H1 (cell line): ENCODE data around the gene TTC31. TPM values are rescaled to one million over a fixed set of nuclear protein-coding genes. Genes with fewer than 3 reads are reported as not detected.
A peak's percentile ranks its signal among the peaks of the same experiment; 100 is the strongest.

Experiments used
- CTCF ChIA-PET: fragments of 300-600 bp; sonication (Branson Sonifier 250); formaldehyde crosslinking; loops from one replicate; lab custom pipeline; 2021; ENCODE audit not compliant: partially characterized antibody; lab: Charles Lee
- POLR2A ChIA-PET: fragments of 300-600 bp; sonication (Branson Sonifier 250); formaldehyde crosslinking; loops from one replicate; lab custom pipeline; 2021; ENCODE audit warnings: inconsistent platforms; ENCODE audit not compliant: partially characterized antibody; lab: Charles Lee
- DNase-seq, 2 experiments: peaks; one replicate each; pipeline versions ENCODE4 v3.0.0 to v3.0.0-alpha.2; 2010 to 2022; ENCODE audit warnings: low spot score in 2 of 2, low read depth in 1 of 2, mixed read lengths in 1 of 2
- FAIRE-seq: peaks from 2 replicates; lab custom pipeline; 2011; peaks lifted over from hg19 to GRCh38; lab: Jason Lieb, UNC
- H2AFZ ChIP-seq: 2 replicates; pipeline ENCODE4 v1.8.1; 2012; ENCODE audit warnings: low read length, inconsistent platforms
- H2AK5ac ChIP-seq: 2 replicates; pipeline ENCODE4 v1.6.1; 2013; ENCODE audit warnings: low read depth, low read length
- H2BK120ac ChIP-seq: replicated peaks from 2 replicates; pipeline ENCODE3; 2013; ENCODE audit warnings: low read depth, low read length, inconsistent platforms
- H2BK12ac ChIP-seq: 2 replicates; pipeline ENCODE4 v1.6.1; 2013; ENCODE audit warnings: low read depth, low read length
- H2BK15ac ChIP-seq: 2 replicates; pipeline ENCODE4 v1.6.1; 2013; ENCODE audit warnings: low read length
- H2BK20ac ChIP-seq: 2 replicates; pipeline ENCODE4 v1.6.1; 2013; ENCODE audit warnings: low read length
- H2BK5ac ChIP-seq: 2 replicates; pipeline ENCODE4 v1.6.1; 2013; ENCODE audit warnings: low read depth, low read length
- H3K14ac ChIP-seq: 2 replicates; pipeline ENCODE4 v1.6.1; 2013; ENCODE audit warnings: inconsistent platforms; ENCODE audit not compliant: insufficient read length
- H3K18ac ChIP-seq: 2 replicates; pipeline ENCODE4 v1.6.1; 2013; ENCODE audit warnings: low read length; ENCODE audit errors: extremely low read depth
- H3K23ac ChIP-seq: 2 replicates; pipeline ENCODE4 v1.6.1; 2013; ENCODE audit warnings: inconsistent platforms; ENCODE audit not compliant: insufficient read length
- H3K23me2 ChIP-seq: 2 replicates; pipeline ENCODE4 v1.6.1; 2013; ENCODE audit warnings: low read depth, low read length
- H3K27ac ChIP-seq: 2 replicates; pipeline ENCODE4 v1.6.1; 2011; ENCODE audit warnings: low read depth, low read length, inconsistent platforms
- H3K27me3 ChIP-seq, 4 experiments: replicated peaks in 1 of 4; 1 replicate in 1 of 4; 2 replicates in 3 of 4; pipeline versions ENCODE4 v1.6.1 to v1.8.1; 2011 to 2013; ENCODE audit warnings: low read length in 3 of 4, mild to moderate bottlenecking in 3 of 4, inconsistent platforms in 2 of 4, mixed read lengths in 2 of 4, moderate library complexity in 1 of 4; ENCODE audit not compliant: control insufficient read depth in 3 of 4, insufficient read depth in 3 of 4; ENCODE audit errors: extremely low read depth in 1 of 4
- H3K36me3 ChIP-seq, 4 experiments: 2 replicates each; pipeline versions ENCODE4 v1.6.1 to v1.8.1; 2011 to 2013; ENCODE audit warnings: mild to moderate bottlenecking in 4 of 4, low read length in 3 of 4, moderate library complexity in 2 of 4, control low read depth in 1 of 4, inconsistent platforms in 1 of 4; ENCODE audit not compliant: insufficient read depth in 4 of 4, control insufficient read depth in 2 of 4
- H3K4ac ChIP-seq: replicated peaks from 2 replicates; pipeline ENCODE3; 2013; ENCODE audit warnings: low read length, low read depth, mixed read lengths, inconsistent platforms; ENCODE audit not compliant: insufficient read length
- H3K4me1 ChIP-seq, 4 experiments: replicated peaks in 1 of 4; 1 replicate in 1 of 4; 2 replicates in 3 of 4; pipeline versions ENCODE4 v1.6.1 to v1.8.1; 2011 to 2013; ENCODE audit warnings: low read length in 3 of 4, inconsistent platforms in 2 of 4, mixed read lengths in 1 of 4; ENCODE audit not compliant: insufficient read depth in 4 of 4, control insufficient read depth in 3 of 4
- H3K4me2 ChIP-seq, 2 experiments: 2 replicates each; pipeline versions ENCODE4 v1.6.1 to v1.8.1; 2011 to 2013; ENCODE audit warnings: low read depth in 2 of 2, low read length in 2 of 2, control low read depth in 1 of 2, inconsistent platforms in 1 of 2, mild to moderate bottlenecking in 1 of 2; ENCODE audit not compliant: insufficient read depth in 1 of 2
- H3K4me3 ChIP-seq, 4 experiments: fragments of 200-600, 300-600 bp in 1 of 4; sonication (generic), shearing (Covaris generic), sonication (Bioruptor Twin) in 1 of 4; 2 replicates each; pipeline versions ENCODE4 v1.5.1 to v1.8.1; 2011 to 2016; ENCODE audit warnings: low read length in 4 of 4, low read depth in 3 of 4, control low read depth in 2 of 4, inconsistent platforms in 2 of 4, mild to moderate bottlenecking in 2 of 4, mixed read lengths in 1 of 4, moderate library complexity in 1 of 4; ENCODE audit not compliant: insufficient read depth in 2 of 4; ENCODE audit errors: extremely low read depth in 1 of 4
- H3K56ac ChIP-seq: replicated peaks from 2 replicates; pipeline ENCODE3; 2013; ENCODE audit warnings: low read depth, mild to moderate bottlenecking, mixed read lengths, low read length, inconsistent platforms; ENCODE audit not compliant: insufficient read length
- H3K79me1 ChIP-seq: 2 replicates; pipeline ENCODE4 v1.6.1; 2013; ENCODE audit warnings: low read depth, low read length, control low read depth
- H3K79me2 ChIP-seq, 2 experiments: 2 replicates each; pipeline versions ENCODE4 v1.6.1 to v1.8.1; 2012 to 2013; ENCODE audit warnings: low read length in 2 of 2, mild to moderate bottlenecking in 2 of 2, inconsistent platforms in 1 of 2; ENCODE audit not compliant: insufficient read depth in 2 of 2, control insufficient read depth in 1 of 2
- H3K9ac ChIP-seq, 4 experiments: replicated peaks in 1 of 4; 1 replicate in 1 of 4; 2 replicates in 3 of 4; pipeline versions ENCODE4 v1.6.1 to v1.8.1; 2011 to 2013; ENCODE audit warnings: low read depth in 3 of 4, low read length in 3 of 4, control low read depth in 2 of 4, mild to moderate bottlenecking in 2 of 4, moderate library complexity in 2 of 4, inconsistent platforms in 1 of 4; ENCODE audit errors: extremely low read depth in 1 of 4
- H3K9me3 ChIP-seq, 2 experiments: 2 replicates each; pipeline versions ENCODE4 v1.6.1 to v1.8.1; 2012 to 2013; ENCODE audit warnings: mild to moderate bottlenecking in 2 of 2, moderate library complexity in 2 of 2, control low read depth in 1 of 2, inconsistent platforms in 1 of 2, low read depth in 1 of 2, low read length in 1 of 2, mixed read lengths in 1 of 2; ENCODE audit not compliant: insufficient read depth in 2 of 2
- H4K20me1 ChIP-seq, 2 experiments: replicated peaks in 1 of 2; 2 replicates each; pipeline versions ENCODE3 to v1.8.1; 2011 to 2013; ENCODE audit warnings: inconsistent platforms in 2 of 2, low read length in 2 of 2, mild to moderate bottlenecking in 1 of 2; ENCODE audit not compliant: insufficient read depth in 2 of 2, control insufficient read depth in 1 of 2
- H4K5ac ChIP-seq: 2 replicates; pipeline ENCODE4 v1.6.1; 2013; ENCODE audit warnings: low read length, low read depth, mixed read lengths, inconsistent platforms; ENCODE audit not compliant: insufficient read length
- H4K8ac ChIP-seq: 2 replicates; pipeline ENCODE4 v1.8.0; 2013; ENCODE audit warnings: mild to moderate bottlenecking, moderate library complexity, low read length, inconsistent platforms; ENCODE audit not compliant: insufficient read depth; ENCODE audit errors: extremely low read depth
- H4K91ac ChIP-seq: replicated peaks from 2 replicates; pipeline ENCODE3; 2013; ENCODE audit warnings: low read length, mixed read lengths, inconsistent platforms; ENCODE audit not compliant: insufficient read length
- BACH1 ChIP-seq: IDR thresholded peaks from 2 replicates; pipeline ENCODE4 v1.6.1; 2012; ENCODE audit warnings: low read length, improper control_type of control experiment
- EZH2 ChIP-seq: fragments of 200-600 bp; sonication (generic); IDR thresholded peaks from 2 replicates; pipeline ENCODE4 v1.7.1; 2012; ENCODE audit warnings: low read depth, mild to moderate bottlenecking, moderate library complexity, low read length, inconsistent platforms; ENCODE audit not compliant: severe bottlenecking
- GABPA ChIP-seq: IDR thresholded peaks from 2 replicates; pipeline ENCODE4 v1.6.1; 2011; ENCODE audit warnings: mild to moderate bottlenecking, low read length, moderate library complexity, borderline replicate concordance; ENCODE audit not compliant: insufficient read depth
- RNF2 ChIP-seq: fragments of 200-900, 300-1000 bp; sonication (generic); IDR thresholded peaks from 2 replicates; pipeline ENCODE4 v1.7.1; 2016; ENCODE audit warnings: borderline replicate concordance, low read depth, mild to moderate bottlenecking, antibody characterized with exemption, low read length; ENCODE audit not compliant: poor library complexity, severe bottlenecking; ENCODE audit errors: missing control alignments
- RXRA ChIP-seq: IDR thresholded peaks from 2 replicates; pipeline ENCODE4 v1.6.1; 2011; ENCODE audit warnings: low read depth, mild to moderate bottlenecking, low read length, moderate library complexity; ENCODE audit not compliant: insufficient read depth
- SUZ12 ChIP-seq: fragments of 200-600 bp; sonication (generic); IDR thresholded peaks from 2 replicates; pipeline ENCODE4 v1.6.1; 2012; ENCODE audit warnings: mild to moderate bottlenecking, inconsistent platforms, low read length, moderate library complexity, mixed read lengths
- WGBS, 2 experiments: shearing (Covaris generic) in 1 of 2; methylation state at CpG; one replicate each; pipeline versions ENCODE4 v1.1.6 to v1.1.7; 2013 to 2015; ENCODE audit warnings: low lambda C conversion rate in 2 of 2, mixed read lengths in 2 of 2, inconsistent platforms in 1 of 2, low coverage in 1 of 2, missing lambda C conversion rate in 1 of 2; ENCODE audit not compliant: insufficient replicate concordance in 2 of 2, insufficient coverage in 1 of 2, insufficient read length in 1 of 2; ENCODE audit errors: extremely low coverage in 1 of 2, missing lambda C conversion rate in 1 of 2; 5-methylcytosine and 5-hydroxymethylcytosine counted together
- polyA plus RNA-seq, 7 experiments: library from polyadenylated mRNA; depleted of rRNA in 3 of 7; stranded (reverse) in 5 of 7; unstranded in 2 of 7; fragments of >200 nt in 5 of 7; fragments of 200-250 nt in 2 of 7; gene quantifications; 1 replicate in 5 of 7; 2 replicates in 1 of 7; 4 replicates in 1 of 7; pipeline versions ENCODE4 v1.2.1 to v1.2.3, GENCODE V29; 2011 to 2013; ENCODE audit warnings: missing spikeins in 2 of 7, mixed read lengths in 2 of 7
- total RNA-seq: library from RNA; stranded (reverse); fragmentation: NEBNext Ultra II Directional; extraction: Animal tissue kit (Norgen Biotek cat#: 25700); gene quantifications from 2 replicates; pipeline ENCODE4 v1.2.1, GENCODE V29; 2021

The TTC31 gene
- total and polyA plus RNA-seq, 2 of the 8 experiments (the other 6 are each of a cell fraction or from before 2014, with no cell fraction given) = 28.8 to 29.9 TPM

GRCh38 chr2:74499267-74499939 lies 16.5 kb downstream of the TTC31 start, which contains the start of gene LBX2:
LBX2 (minus strand) TSS chr2:74499603; CDS start chr2:74499537, 66 bp downstream.
- peak within 1 kb of the TSS; percentile 78 to 97 for H3K4me2 ChIP-seq
- no peaks in the 10 kb centered on the region for H3K36me3 ChIP-seq
- H2BK12ac ChIP-seq = peak within 1 kb of the TSS; percentile 94; the same call in 1 of the 2 replicates
- H2BK15ac ChIP-seq = 0 out of 2 replicates have a peak within 1 kb of the TSS, but pooled peaks have one; percentile 72
- H4K20me1 ChIP-seq = peaks cover 0 to 14% of the 10 kb centered on the region in 2 experiments
- H3K23ac ChIP-seq = no peak within 1 kb of the TSS
- H2BK120ac ChIP-seq = no peak within 1 kb of the TSS
- H2AFZ ChIP-seq = peak within 1 kb of the TSS; percentile 47
- H3K4ac ChIP-seq = no peak within 1 kb of the TSS
- no peak within 1 kb of the TSS for H4K5ac ChIP-seq
- no peak within 1 kb of the TSS for H3K14ac ChIP-seq
- peak within 1 kb of the TSS; percentile 62 for H4K91ac ChIP-seq
- no peak for FAIRE-seq
- peak within 1 kb of the TSS; percentile 90 for H4K8ac ChIP-seq
- no peaks in the 10 kb centered on the region for H3K9me3 ChIP-seq
- no peak within 1 kb of the TSS for H2AK5ac ChIP-seq
- H3K56ac ChIP-seq = no peak within 1 kb of the TSS
- peaks cover 82 to 95% (median 94%) of the 10 kb centered on the region in 4 experiments for H3K27me3 ChIP-seq
- H3K79me2 ChIP-seq = no peaks in the 10 kb centered on the region
- CTCF ChIA-PET = interaction anchor here (0.6 to 5.1 kb wide), 6 partner anchors 10 to 89 kb away, joined by 3 to 24 read pairs (median 13); partner anchors contain the start of genes CCDC142, TLX2 and TTC31
- peaks cover 7 to 59% (median 38%) of the 10 kb centered on the region in 4 experiments for H3K4me1 ChIP-seq
- POLR2A ChIA-PET = interaction anchor here (0.7 to 9.4 kb wide), 16 partner anchors 10 to 89 kb away, joined by 3 to 73 read pairs (median 4); partner anchors contain the start of genes AUP1, CCDC142, HTRA2 and MRPL53
- H3K4me3 ChIP-seq = peak within 1 kb of the TSS; percentile 20 to 57 (median 46); a peak in 7 of 8 replicates
- H3K23me2 ChIP-seq = peaks cover 35% of the 10 kb centered on the region; the same call in 1 of the 2 replicates
- H2BK5ac ChIP-seq = no peak within 1 kb of the TSS
- H3K27ac ChIP-seq = no peak within 1 kb of the TSS
- peak within 1 kb of the TSS; percentile 48 for H2BK20ac ChIP-seq
- no peak for DNase-seq
- H3K9ac ChIP-seq = no peak within 1 kb of the TSS
- peak within 1 kb of the TSS; percentile 96 for H3K18ac ChIP-seq
- WGBS, 2 experiments = 4% methylated on average over 55 of the region's 65 CpGs; no CpG with 5 or more reads in 1 of the 2 experiments
- no peaks in the 10 kb centered on the region for H3K79me1 ChIP-seq
- TF ChIP-seq RNF2 = peak; percentile 61
- TF ChIP-seq RXRA = no peak
- peak; percentile 94 for TF ChIP-seq EZH2
- TF ChIP-seq GABPA = no peak
- no peak for TF ChIP-seq BACH1
- TF ChIP-seq SUZ12 = peak; percentile 75
